SK-N-SH treated with all-trans-retinoic acid at 6 μM for 48 hours (cell line): ENCODE results near the gene ISOC2.

Source experiments
- ATAC-seq: fragments of 200-7000 bp; cut with Tn5 transposase; 3 replicates; pipeline ENCODE4 v1.9.1; 2020; ENCODE audit warnings: mild to moderate bottlenecking, moderate library complexity
- ARNTL ChIP-seq: fragments of 450-650 bp; formaldehyde crosslinking; IDR thresholded peaks from 2 replicates; pipeline ENCODE4 v1.5.0; 2020; ENCODE audit warnings: low read depth, mild to moderate bottlenecking, moderate library complexity, borderline replicate concordance
- BACH2 ChIP-seq: fragments of 250-450 bp; sonication (Bioruptor Pico); IDR thresholded peaks from 2 replicates; pipeline ENCODE4 v1.9.0; 2021; ENCODE audit warnings: mild to moderate bottlenecking, borderline replicate concordance
- ESRRG ChIP-seq: fragments of 250-450 bp; sonication (Bioruptor Pico); IDR thresholded peaks from 2 replicates; pipeline ENCODE4 v1.6.1; 2021; ENCODE audit warnings: mild to moderate bottlenecking
- GLIS3 ChIP-seq: fragments of 250-450 bp; sonication (Bioruptor Pico); IDR thresholded peaks from 2 replicates; pipeline ENCODE4 v1.5.0; 2020; ENCODE audit warnings: mild to moderate bottlenecking, moderate library complexity
- ISL1 ChIP-seq: fragments of 250-450 bp; sonication (Bioruptor Pico); IDR thresholded peaks from 2 replicates; pipeline ENCODE4 v2.1.2; 2022; ENCODE audit warnings: mild to moderate bottlenecking, moderate library complexity
- OSR1 ChIP-seq: fragments of 250-450 bp; sonication (Bioruptor Pico); IDR thresholded peaks from 2 replicates; pipeline ENCODE4 v1.8.0; 2022; ENCODE audit warnings: moderate library complexity, mild to moderate bottlenecking, inconsistent platforms
- SNAI2 ChIP-seq: fragments of 250-450 bp; sonication (Bioruptor Pico); IDR thresholded peaks from 2 replicates; pipeline ENCODE4 v1.5.0; 2020; ENCODE audit warnings: mild to moderate bottlenecking, moderate library complexity
- TCF4 ChIP-seq: fragments of 250-450 bp; sonication (Bioruptor Pico); IDR thresholded peaks from 2 replicates; pipeline ENCODE4 v1.8.0; 2021; ENCODE audit warnings: mild to moderate bottlenecking, moderate library complexity, borderline replicate concordance
- TOX ChIP-seq: fragments of 250-450 bp; sonication (Bioruptor Pico); IDR thresholded peaks from 2 replicates; pipeline ENCODE4 v1.8.0; 2021; ENCODE audit warnings: mild to moderate bottlenecking, moderate library complexity, borderline replicate concordance
- ZFP3 ChIP-seq: fragments of 250-450 bp; sonication (Bioruptor Pico); IDR thresholded peaks from 2 replicates; pipeline ENCODE4 v1.5.0; 2020; ENCODE audit warnings: mild to moderate bottlenecking, moderate library complexity
- ZFP30 ChIP-seq: fragments of 450-650 bp; formaldehyde crosslinking; IDR thresholded peaks from 2 replicates; pipeline ENCODE4 v1.5.0; 2022; ENCODE audit warnings: mild to moderate bottlenecking, moderate library complexity
- ZNF565 ChIP-seq: fragments of 450-650 bp; formaldehyde crosslinking; conservative IDR thresholded peaks from 2 replicates; pipeline ENCODE4 v1.5.0; 2020; ENCODE audit warnings: low read depth, mild to moderate bottlenecking, moderate library complexity
- ZNF70 ChIP-seq: fragments of 450-650 bp; formaldehyde crosslinking; IDR thresholded peaks from 2 replicates; pipeline ENCODE4 v1.5.0; 2020; ENCODE audit warnings: mild to moderate bottlenecking, moderate library complexity
- ZNF8 ChIP-seq: fragments of 450-650 bp; formaldehyde crosslinking; IDR thresholded peaks from 2 replicates; pipeline ENCODE4 v1.5.0; 2020; ENCODE audit warnings: mild to moderate bottlenecking, moderate library complexity
- TF ChIP-seq, protein P1 (sequence below): fragments of 250-450 bp; sonication (Bioruptor Pico); IDR thresholded peaks from 2 replicates; pipeline ENCODE4 v1.5.0; 2020; ENCODE audit warnings: mild to moderate bottlenecking, moderate library complexity
- TF ChIP-seq, protein P2 (sequence below): fragments of 250-450 bp; sonication (Bioruptor Pico); IDR thresholded peaks from 2 replicates; pipeline ENCODE4 v1.8.0; 2021; ENCODE audit warnings: low read depth, mild to moderate bottlenecking, moderate library complexity, borderline replicate concordance
- TF ChIP-seq, protein P3 (sequence below): fragments of 250-450 bp; sonication (Bioruptor Pico); IDR thresholded peaks from 2 replicates; pipeline ENCODE4 v1.8.0; 2020; ENCODE audit warnings: mild to moderate bottlenecking, moderate library complexity, borderline replicate concordance

The ISOC2 gene

DNA sequence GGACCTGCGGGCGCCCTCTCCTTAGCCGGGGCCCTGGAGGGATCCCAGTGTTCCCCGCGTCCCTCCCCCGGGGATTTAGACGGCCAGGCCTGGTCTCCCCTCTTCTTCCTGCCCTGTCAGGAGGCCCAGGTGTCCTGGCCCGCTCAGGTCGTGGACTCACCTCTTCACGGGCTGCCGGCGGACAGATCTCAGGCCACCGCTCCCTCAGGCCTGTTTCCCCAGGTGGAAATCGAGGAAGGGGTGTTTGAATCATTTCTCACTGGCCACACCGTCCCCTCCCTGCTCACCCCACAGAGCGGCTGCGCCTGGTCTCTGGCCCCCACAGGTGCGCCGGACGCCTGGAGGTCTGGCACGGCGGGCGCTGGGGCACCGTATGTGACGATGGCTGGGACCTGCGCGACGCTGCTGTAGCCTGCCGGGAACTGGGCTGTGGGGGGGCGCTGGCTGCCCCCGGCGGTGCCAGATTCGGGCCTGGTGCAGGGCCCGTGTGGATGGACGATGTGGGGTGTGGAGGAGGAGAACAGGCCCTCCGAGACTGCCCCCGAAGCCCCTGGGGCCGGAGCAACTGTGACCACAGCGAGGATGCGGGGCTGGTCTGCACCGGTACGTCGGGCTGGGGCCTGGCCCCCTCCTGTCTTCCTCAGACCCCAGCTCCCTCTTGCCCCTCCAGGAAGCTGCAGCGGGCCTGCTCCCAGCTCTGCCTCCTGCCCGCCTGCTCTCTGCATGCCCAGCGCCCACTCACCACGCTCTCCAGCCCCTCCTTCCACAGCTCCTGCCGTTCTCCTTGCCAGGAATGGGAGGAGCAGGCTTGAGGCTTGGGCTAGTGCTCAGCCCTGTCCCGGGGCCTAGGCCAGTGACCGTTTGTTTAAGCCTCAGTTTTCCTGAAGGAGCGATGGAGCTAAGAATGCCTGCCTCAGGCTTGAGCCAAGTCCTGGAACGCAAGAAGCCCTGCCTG lies 29.3 kb upstream of the ISOC2 start (continued):
- TF ChIP-seq SNAI2 (CRISPR knock-in tag) (no peak), ARNTL (CRISPR knock-in tag) (no peak), ZNF70 (no peak), ZNF565 (CRISPR knock-in tag) (no peak), TCF4 (CRISPR knock-in tag) (no peak), ZFP3 (CRISPR knock-in tag) (no peak)
- TF ChIP-seq, all 23 proteins: peak for 0

DNA sequence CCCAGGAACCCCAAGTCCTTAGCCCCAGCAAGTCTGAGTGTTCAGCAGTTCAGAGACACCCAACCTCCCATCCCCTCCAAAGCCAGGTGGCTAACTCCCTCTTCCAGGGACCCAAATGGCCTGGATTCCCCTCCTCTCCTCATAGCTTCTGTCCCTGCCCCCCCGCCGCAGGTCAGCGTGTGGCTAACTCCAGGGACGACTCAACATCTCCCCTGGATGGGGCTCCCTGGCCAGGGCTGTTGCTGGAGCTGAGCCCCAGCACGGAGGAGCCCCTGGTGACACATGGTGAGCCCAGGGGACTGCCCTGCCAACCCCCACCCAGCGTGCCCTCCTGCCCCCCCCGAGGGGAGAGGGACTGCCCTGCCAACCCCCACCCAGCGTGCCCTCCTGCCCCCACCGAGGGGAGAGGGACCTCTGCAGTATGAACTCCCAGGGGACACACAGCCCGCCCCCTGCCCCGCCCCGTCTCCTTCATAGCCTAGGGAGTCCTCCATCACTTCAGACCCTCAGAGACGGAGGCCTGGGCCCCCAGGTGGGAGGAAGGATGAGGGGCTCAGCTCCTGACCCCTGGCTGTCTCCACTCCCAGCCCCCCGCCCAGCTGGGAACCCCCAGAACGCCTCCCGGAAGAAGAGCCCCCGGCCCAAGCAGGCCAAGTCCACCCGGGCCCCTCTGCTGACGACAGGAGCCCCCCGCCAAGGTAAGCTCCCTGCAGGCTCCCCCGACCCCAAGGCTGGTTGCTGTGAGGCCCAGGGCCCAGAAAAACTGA lies 28.5 kb upstream of the ISOC2 start:
- ATAC-seq, result no peak

DNA sequence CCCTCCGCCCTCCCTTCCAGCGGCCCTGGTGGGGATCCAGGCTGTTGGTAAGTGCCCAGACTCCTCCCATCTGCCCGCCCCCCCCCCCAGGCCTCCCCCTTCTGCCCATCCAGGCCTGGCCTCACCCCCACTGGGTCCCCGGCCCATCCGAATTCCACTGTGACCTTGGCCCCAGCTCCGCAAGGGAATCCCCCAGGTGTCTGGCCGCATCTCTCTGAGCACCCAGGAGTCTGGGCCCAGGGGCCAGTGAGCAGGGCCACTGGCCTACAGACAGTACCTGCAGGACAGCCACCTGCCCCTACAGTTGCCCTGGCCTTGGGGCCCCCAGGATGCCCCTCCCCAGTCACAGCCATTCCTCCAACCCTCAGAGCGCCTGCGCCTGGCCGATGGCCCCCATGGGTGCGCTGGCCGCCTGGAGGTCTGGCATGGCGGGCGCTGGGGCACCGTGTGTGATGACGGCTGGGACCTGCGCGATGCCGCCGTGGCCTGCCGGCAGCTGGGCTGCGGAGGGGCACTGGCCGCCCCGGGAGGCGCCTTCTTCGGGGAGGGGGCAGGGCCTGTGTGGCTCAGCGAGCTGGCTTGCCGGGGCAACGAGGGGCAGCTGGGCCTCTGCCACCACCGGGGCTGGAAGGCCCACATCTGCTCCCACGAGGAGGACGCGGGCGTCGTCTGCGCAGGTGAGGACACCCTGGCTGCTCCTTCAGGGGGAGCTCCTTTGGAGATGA lies 27.7 kb upstream of the ISOC2 start:
- TF ChIP-seq ZNF8 (CRISPR knock-in tag), result no peak
- TF ChIP-seq, protein P1, sequence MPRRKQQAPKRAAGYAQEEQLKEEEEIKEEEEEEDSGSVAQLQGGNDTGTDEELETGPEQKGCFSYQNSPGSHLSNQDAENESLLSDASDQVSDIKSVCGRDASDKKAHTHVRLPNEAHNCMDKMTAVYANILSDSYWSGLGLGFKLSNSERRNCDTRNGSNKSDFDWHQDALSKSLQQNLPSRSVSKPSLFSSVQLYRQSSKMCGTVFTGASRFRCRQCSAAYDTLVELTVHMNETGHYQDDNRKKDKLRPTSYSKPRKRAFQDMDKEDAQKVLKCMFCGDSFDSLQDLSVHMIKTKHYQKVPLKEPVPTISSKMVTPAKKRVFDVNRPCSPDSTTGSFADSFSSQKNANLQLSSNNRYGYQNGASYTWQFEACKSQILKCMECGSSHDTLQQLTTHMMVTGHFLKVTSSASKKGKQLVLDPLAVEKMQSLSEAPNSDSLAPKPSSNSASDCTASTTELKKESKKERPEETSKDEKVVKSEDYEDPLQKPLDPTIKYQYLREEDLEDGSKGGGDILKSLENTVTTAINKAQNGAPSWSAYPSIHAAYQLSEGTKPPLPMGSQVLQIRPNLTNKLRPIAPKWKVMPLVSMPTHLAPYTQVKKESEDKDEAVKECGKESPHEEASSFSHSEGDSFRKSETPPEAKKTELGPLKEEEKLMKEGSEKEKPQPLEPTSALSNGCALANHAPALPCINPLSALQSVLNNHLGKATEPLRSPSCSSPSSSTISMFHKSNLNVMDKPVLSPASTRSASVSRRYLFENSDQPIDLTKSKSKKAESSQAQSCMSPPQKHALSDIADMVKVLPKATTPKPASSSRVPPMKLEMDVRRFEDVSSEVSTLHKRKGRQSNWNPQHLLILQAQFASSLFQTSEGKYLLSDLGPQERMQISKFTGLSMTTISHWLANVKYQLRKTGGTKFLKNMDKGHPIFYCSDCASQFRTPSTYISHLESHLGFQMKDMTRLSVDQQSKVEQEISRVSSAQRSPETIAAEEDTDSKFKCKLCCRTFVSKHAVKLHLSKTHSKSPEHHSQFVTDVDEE (CRISPR knock-in tag), result no peak
- TF ChIP-seq BACH2 (CRISPR knock-in tag), result no peak
- TF ChIP-seq, protein P2, sequence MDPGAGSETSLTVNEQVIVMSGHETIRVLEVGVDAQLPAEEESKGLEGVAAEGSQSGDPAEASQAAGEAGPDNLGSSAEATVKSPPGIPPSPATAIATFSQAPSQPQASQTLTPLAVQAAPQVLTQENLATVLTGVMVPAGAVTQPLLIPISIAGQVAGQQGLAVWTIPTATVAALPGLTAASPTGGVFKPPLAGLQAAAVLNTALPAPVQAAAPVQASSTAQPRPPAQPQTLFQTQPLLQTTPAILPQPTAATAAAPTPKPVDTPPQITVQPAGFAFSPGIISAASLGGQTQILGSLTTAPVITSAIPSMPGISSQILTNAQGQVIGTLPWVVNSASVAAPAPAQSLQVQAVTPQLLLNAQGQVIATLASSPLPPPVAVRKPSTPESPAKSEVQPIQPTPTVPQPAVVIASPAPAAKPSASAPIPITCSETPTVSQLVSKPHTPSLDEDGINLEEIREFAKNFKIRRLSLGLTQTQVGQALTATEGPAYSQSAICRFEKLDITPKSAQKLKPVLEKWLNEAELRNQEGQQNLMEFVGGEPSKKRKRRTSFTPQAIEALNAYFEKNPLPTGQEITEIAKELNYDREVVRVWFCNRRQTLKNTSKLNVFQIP (CRISPR knock-in tag), result no peak
- no peak for TF ChIP-seq SNAI2 (CRISPR knock-in tag)
- no peak for ATAC-seq

More for the DNA sequence above, 28.5 kb upstream of the ISOC2 start:
- TF ChIP-seq, protein P2 (CRISPR knock-in tag), result no peak
- TF ChIP-seq GLIS3 (CRISPR knock-in tag) (no peak), ZNF565 (CRISPR knock-in tag) (no peak), TOX (CRISPR knock-in tag) (no peak), SNAI2 (CRISPR knock-in tag) (no peak), OSR1 (no peak), ESRRG (CRISPR knock-in tag) (no peak)

DNA sequence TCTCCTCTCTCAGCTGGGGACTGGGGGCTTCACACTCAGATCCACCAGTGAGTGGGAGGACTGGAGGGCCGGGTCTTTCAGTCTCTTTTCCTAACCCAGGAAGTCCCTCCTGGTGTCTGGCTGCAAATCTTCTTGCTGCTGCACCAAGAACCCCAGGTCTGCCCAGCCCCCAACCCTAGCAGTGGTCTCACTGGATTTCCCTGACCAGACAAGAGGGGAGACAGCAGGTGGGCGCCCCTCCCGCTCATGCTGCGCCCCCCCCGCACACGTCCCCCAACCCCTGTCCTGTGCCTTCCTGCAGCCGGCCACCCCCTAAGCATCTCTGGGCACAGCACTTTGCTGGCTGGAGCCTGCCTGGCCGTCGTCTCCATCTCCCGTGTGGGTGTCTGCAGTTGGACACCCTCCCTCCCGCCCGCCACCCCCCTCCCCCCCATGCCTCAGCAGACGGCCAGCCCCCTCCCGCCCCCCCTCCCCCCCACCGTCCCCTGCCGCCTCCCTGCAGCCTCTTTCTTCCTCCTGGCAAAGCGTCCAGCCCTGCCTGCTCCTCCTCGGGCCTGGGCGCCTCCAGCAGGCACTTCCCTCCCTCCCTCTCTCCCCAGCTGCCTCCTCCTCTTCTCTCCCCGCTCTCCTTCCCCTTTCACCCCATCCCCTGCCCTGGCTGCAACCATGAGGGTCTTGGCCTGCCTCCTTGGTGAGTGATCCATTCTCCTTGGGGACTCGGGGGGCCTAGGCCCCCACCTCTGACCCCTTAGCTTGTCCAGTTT lies 26.7 kb upstream of the ISOC2 start, which contains the start of gene SSC5D:
Gene SSC5D, plus strand, starts transcription at position 513 of the 764 bp plus-strand sequence. Its CDS starts 154 bp downstream, at position 667.
- ATAC-seq, result peak; percentile 10
- TF ChIP-seq ZNF8 (CRISPR knock-in tag) (no peak), ISL1 (CRISPR knock-in tag) (no peak), ZNF70 (no peak), ZFP30 (CRISPR knock-in tag) (no peak), ZFP3 (CRISPR knock-in tag) (no peak), TOX (CRISPR knock-in tag) (no peak), BACH2 (CRISPR knock-in tag) (no peak)
- TF ChIP-seq, protein P3, sequence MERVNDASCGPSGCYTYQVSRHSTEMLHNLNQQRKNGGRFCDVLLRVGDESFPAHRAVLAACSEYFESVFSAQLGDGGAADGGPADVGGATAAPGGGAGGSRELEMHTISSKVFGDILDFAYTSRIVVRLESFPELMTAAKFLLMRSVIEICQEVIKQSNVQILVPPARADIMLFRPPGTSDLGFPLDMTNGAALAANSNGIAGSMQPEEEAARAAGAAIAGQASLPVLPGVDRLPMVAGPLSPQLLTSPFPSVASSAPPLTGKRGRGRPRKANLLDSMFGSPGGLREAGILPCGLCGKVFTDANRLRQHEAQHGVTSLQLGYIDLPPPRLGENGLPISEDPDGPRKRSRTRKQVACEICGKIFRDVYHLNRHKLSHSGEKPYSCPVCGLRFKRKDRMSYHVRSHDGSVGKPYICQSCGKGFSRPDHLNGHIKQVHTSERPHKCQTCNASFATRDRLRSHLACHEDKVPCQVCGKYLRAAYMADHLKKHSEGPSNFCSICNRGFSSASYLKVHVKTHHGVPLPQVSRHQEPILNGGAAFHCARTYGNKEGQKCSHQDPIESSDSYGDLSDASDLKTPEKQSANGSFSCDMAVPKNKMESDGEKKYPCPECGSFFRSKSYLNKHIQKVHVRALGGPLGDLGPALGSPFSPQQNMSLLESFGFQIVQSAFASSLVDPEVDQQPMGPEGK, result no peak
- TF ChIP-seq, protein P1 (CRISPR knock-in tag), result no peak
- TF ChIP-seq, protein P2 (CRISPR knock-in tag), result no peak
